RWPE1 (cell line): ENCODE data around the gene KPNA6.

Experiments
- CTCF ChIA-PET: fragments of 350-600 bp; sonication (Branson Sonifier 250); formaldehyde crosslinking; extraction: SDS; loops from one replicate; lab custom pipeline; 2021; lab: Yijun Ruan, JAX
- POLR2A ChIA-PET: fragments of 400-600 bp; formaldehyde crosslinking; extraction: SDS; loops from one replicate; lab custom pipeline; 2020; ENCODE audit warnings: antibody characterized with exemption; ENCODE audit not compliant: low non-redundant PET; lab: Yijun Ruan, JAX
- DNase-seq: peaks from one replicate; pipeline ENCODE4 v3.0.0; 2012; ENCODE audit warnings: low spot score
- H3K27ac ChIP-seq: fragments of 450-650 bp; 2 replicates; pipeline ENCODE4 v1.5.1; 2017
- TF ChIP-seq, protein P1 (sequence below): fragments of 450-650 bp; conservative IDR thresholded peaks from 2 replicates; pipeline ENCODE4 v1.5.1; 2017; ENCODE audit warnings: low read depth, mild to moderate bottlenecking

KPNA6 gene

DNA sequence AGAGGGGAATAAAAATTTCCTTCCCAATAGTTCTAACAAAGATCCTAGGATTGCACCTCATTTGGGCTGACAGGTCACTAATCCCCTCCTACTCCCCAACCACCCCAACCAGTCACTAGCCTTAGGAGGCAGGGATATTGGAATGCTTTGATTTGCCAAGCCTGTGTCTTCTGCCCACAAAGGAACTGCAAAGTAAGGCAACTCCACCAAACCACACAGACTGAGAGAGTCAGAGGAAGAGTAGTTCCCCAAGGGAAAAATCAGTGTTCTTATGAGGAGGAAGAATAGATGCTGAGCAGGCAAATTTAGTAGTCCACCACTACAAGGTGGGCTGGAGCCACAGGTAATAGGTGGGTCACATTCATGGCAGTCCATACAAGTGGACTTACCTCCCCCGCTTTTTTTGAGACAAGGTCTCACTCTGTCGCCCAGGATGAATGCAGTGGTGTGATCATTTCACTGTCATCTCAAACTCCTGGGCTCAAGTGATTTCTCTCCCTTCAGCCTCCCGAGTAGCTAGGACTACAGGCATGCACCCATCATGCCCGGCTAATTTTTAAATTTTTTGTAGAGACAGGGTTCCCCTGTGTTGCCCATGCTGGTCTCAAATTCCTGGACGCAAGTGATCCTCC, 38.8 kb upstream of the KPNA6 start:
- no peak for DNase-seq
- CTCF ChIA-PET = no interaction called here
- POLR2A ChIA-PET = interaction anchor here (0.6 kb wide), 1 partner anchor 30 kb away, joined by 3 read pairs; no protein-coding TSS in a partner anchor
- H3K27ac ChIP-seq = no peak overlapping the region; the same call in 1 of the 2 replicates
- TF ChIP-seq, protein P1, sequence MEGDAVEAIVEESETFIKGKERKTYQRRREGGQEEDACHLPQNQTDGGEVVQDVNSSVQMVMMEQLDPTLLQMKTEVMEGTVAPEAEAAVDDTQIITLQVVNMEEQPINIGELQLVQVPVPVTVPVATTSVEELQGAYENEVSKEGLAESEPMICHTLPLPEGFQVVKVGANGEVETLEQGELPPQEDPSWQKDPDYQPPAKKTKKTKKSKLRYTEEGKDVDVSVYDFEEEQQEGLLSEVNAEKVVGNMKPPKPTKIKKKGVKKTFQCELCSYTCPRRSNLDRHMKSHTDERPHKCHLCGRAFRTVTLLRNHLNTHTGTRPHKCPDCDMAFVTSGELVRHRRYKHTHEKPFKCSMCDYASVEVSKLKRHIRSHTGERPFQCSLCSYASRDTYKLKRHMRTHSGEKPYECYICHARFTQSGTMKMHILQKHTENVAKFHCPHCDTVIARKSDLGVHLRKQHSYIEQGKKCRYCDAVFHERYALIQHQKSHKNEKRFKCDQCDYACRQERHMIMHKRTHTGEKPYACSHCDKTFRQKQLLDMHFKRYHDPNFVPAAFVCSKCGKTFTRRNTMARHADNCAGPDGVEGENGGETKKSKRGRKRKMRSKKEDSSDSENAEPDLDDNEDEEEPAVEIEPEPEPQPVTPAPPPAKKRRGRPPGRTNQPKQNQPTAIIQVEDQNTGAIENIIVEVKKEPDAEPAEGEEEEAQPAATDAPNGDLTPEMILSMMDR = no peak

DNA sequence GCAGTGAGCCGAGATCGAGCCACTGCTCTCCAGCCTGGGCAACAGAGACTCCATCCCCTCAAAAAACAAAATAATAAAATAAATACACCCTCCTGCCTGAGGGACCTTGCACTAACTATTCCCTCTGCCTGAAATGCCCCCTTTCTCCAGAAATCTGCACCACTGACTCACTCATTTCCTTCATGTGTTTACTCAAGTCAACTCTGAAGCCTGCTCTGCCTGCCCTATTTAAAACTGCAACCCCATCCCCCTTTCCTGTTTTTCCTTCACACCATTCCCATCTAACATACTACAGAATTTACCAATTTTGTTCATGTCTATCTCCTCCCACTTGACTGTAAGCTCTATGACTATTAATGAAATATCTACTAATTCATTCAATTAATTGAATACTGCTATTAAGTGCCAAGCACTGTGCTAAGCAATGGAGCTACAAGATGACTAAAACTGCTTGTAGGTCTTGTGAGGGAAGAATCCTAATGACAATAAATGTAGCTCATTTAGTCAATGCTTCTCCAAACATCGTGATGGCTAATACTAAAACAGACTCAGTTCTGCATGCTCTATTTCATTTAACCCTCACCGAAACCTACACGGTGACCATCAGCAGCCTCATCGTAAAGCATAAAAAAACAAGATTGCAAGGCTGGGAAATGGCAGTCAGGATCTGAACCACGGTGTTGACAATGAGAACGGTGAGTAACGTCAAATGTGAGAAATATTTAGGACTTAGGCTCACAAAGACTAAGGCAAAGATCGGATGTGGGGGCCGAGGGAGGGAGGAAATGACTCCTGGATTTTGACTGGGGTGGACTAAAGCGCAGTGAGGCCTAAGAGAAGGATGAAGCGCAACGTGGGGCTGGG, 35.9 kb upstream of the KPNA6 start:
- ChIA-PET POLR2A (interaction anchor here (0.6 kb wide), 1 partner anchor 322 kb away, joined by 3 read pairs; the partner anchor contains the start of gene BSDC1), CTCF (interaction anchor here (1.7 kb wide), 1 partner anchor 36 kb away, joined by 4 read pairs; the partner anchor contains the start of gene KPNA6)
- H3K27ac ChIP-seq = peak overlapping the region; percentile 94
- no peak for DNase-seq
- TF ChIP-seq, protein P1 = no peak

DNA sequence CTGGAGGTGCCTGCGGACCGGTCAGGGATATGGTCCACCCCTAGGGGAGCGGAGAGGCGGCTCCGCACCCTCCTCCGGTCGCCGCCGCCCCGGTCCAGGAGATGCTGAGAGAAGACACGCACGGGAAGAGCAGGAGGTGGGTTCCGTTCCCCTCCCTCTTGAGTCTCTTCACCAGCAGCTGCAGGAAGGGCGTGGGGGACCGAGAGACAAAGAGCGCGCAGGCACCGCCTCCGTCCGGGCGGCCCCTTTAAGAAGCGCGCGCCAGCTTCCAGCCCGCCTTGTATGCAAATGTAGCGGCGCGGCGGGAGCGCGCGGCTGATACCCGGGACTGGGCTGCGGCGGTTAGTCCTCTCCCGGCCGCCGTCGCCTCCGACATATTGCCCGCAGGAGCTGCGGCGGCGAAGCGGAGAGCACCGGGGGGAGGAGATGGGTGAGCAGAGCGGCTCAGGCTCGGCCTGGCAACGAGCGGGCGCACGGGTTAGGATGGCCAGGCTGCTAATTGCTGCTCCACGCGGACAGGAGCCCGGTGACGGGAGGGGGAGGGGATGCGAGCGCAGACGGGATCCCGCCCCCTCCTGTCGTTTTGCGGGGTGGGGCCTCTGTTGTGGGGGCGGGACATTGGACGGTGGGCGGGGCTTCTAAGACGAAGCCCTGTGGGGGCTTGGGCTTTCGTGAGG, 35.1 kb upstream of the KPNA6 start, which contains the start of gene TMEM39B:
Gene TMEM39B, plus strand, starts transcription at position 318 of the 677 bp plus-strand sequence. Its CDS starts 109 bp downstream, at position 427.
- POLR2A ChIA-PET = interaction anchor here (0.6 to 1.1 kb wide), 2 partner anchors 35 to 322 kb away, joined by 3 to 6 read pairs; partner anchors contain the start of genes BSDC1 and KPNA6
- CTCF ChIA-PET = interaction anchor here (0.6 to 1.7 kb wide), 7 partner anchors 13 to 254 kb away, joined by 3 to 5 read pairs (median 4); partner anchors contain the start of gene KPNA6
- peak within 1 kb of the TSS; percentile 94 for H3K27ac ChIP-seq
- TF ChIP-seq, protein P1 = no peak
- peak; percentile 96 for DNase-seq

DNA sequence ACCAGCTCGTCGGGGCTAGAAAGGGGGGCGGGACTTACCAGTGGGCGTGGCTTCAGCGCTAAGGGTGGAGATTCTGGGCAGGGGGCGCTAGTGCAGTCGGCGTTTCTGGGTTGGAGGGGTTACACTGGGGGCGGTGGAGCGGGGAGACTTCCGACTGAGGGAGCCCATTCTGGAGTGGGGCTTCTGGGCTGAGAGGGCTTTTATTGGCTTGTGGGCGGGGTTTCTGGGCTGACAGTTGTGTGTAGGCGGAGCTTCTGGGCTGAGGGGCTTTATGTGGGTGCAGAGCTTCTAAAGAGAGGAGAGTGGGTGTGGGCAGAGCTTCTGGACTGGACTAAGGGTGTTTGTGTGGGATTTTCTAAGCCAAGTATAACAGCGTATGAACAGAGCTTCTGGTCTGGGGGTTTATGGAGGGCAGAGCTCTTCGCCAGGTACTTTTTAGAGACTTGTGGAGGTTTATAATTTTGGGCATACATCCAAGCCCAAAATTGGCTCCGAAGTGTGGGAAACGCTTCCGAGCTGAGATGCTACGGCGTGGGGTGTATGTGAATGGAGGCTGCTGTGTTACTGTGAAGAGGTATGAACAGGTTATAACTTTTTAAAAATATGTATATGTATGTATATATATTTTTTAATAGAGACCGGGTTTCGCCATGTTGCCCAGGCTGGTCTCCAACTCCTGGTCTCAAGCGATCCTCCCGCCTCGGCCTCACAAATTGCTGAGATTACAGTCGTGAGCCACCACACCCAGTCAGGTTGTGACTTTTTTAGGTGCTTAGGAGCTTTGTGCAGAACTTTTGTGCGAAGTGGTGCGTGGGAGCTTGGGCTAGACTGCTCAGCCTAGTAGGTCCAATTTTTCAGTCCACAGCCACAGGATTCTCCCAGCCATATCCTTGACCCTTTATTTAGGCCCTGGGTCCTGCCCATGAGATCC, 34.3 kb upstream of the KPNA6 start:
- DNase-seq = no peak
- TF ChIP-seq, protein P1 = no peak

DNA sequence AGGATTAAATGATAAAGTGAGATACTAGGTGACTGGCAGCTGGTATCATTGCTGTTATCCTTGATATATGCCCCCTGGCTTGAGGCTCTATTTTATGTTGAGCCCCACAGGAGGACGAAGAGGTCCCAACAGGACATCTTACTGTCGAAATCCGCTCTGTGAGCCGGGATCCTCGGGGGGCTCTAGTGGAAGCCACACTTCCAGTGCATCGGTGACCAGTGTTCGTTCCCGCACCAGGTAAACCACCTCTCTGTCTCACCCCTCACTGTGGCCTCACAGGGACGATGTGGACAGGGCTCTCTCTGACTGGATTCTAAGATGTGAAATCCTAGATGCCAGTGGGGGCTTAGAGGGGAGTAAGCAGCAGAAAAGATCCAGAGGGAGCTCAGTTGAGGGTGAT, 33.0 kb upstream of the KPNA6 start:
- DNase-seq = no peak
- POLR2A ChIA-PET = no interaction called here
- 0 out of 2 replicates have a peak overlapping the region, but pooled peaks have one; percentile 12 for H3K27ac ChIP-seq
- CTCF ChIA-PET = interaction anchor here (0.5 kb wide), 1 partner anchor 59 kb away, joined by 3 read pairs; no protein-coding TSS in a partner anchor
- TF ChIP-seq, protein P1 = no peak

More for the DNA sequence above, 34.3 kb upstream of the KPNA6 start:
- POLR2A ChIA-PET = interaction anchor here (0.6 to 1.1 kb wide), 2 partner anchors 8 to 34 kb away, joined by 5 to 6 read pairs; partner anchors contain the start of gene KPNA6
- CTCF ChIA-PET = interaction anchor here (0.6 to 1.7 kb wide), 7 partner anchors 13 to 253 kb away, joined by 3 to 5 read pairs (median 4); partner anchors contain the start of gene KPNA6
- H3K27ac ChIP-seq = peak overlapping the region; percentile 94
